HUES64 (cell line): Measurements from ENCODE around the gene IL1RAPL1.

Source experiments
- H3K27ac ChIP-seq: 2 replicates; pipeline ENCODE4 v1.7.0; 2013; ENCODE audit warnings: low read depth, low read length, inconsistent platforms
- H3K27me3 ChIP-seq: 2 replicates; pipeline ENCODE4 v1.6.1; 2013; ENCODE audit warnings: mild to moderate bottlenecking, low read length; ENCODE audit not compliant: insufficient read depth
- H3K36me3 ChIP-seq: 2 replicates; pipeline ENCODE4 v1.6.1; 2013; ENCODE audit warnings: mild to moderate bottlenecking, low read length; ENCODE audit not compliant: insufficient read depth
- H3K4me1 ChIP-seq: 2 replicates; pipeline ENCODE4 v1.6.1; 2013; ENCODE audit warnings: mild to moderate bottlenecking, low read length, moderate library complexity; ENCODE audit not compliant: insufficient read depth
- H3K4me3 ChIP-seq: 2 replicates; pipeline ENCODE4 v1.5.1; 2013; ENCODE audit warnings: mild to moderate bottlenecking, low read length, moderate library complexity
- H3K9ac ChIP-seq: 2 replicates; pipeline ENCODE4 v1.6.1; 2013; ENCODE audit warnings: mild to moderate bottlenecking, low read depth, low read length
- H3K9me3 ChIP-seq: 2 replicates; pipeline ENCODE4 v1.6.1; 2013; ENCODE audit warnings: low read depth, low read length; ENCODE audit not compliant: insufficient read depth
- WGBS: fragments of 150-250, 120-280 bp; methylation state at CpG from one replicate; pipeline ENCODE4 v1.1.7; 2013; ENCODE audit warnings: missing lambda C conversion rate; 5-methylcytosine and 5-hydroxymethylcytosine counted together

IL1RAPL1 gene

GRCh38 chrX:28876408-28876807, 289.2 kb downstream of the IL1RAPL1 start:
- no peaks in the 10 kb centered on the region for H3K27me3 ChIP-seq
- H3K4me1 ChIP-seq, result peaks cover 5% of the 10 kb centered on the region; the same call in 1 of the 2 replicates
- H3K4me3 ChIP-seq, result no peak overlapping the region
- no peak overlapping the region for H3K27ac ChIP-seq
- H3K9me3 ChIP-seq, result no peaks in the 10 kb centered on the region
- 69% methylated on average over 1 of the region's 1 CpG for WGBS
- no peak overlapping the region for H3K9ac ChIP-seq
- H3K36me3 ChIP-seq, result no peaks in the 10 kb centered on the region

- H3K9ac ChIP-seq, result no peak overlapping the region
- H3K27ac ChIP-seq, result no peak overlapping the region
- WGBS, result no CpG with 5 or more reads among the region's 2 CpGs
- no peaks in the 10 kb centered on the region for H3K9me3 ChIP-seq
- H3K4me3 ChIP-seq, result no peak overlapping the region
- H3K36me3 ChIP-seq, result no peaks in the 10 kb centered on the region
- H3K4me1 ChIP-seq, result peaks cover 5% of the 10 kb centered on the region; the same call in 1 of the 2 replicates
- H3K27me3 ChIP-seq, result no peaks in the 10 kb centered on the region
Measured at GRCh38 chrX:28876901-28877300, 289.7 kb downstream of the IL1RAPL1 start.

- Histone ChIP-seq H3K4me1 (peaks cover 5% of the 10 kb centered on the region; the same call in 1 of the 2 replicates), H3K27ac (no peak overlapping the region; the same call in 1 of the 2 replicates), H3K9me3 (no peaks in the 10 kb centered on the region), H3K4me3 (no peak overlapping the region), H3K36me3 (no peaks in the 10 kb centered on the region), H3K27me3 (no peaks in the 10 kb centered on the region), H3K9ac (no peak overlapping the region)
Measured at GRCh38 chrX:28880136-28880535, 292.9 kb downstream of the IL1RAPL1 start.

GRCh38 chrX:28884823-28885222, 297.6 kb downstream of the IL1RAPL1 start:
- Histone ChIP-seq H3K4me1 (peaks cover 4% of the 10 kb centered on the region; the same call in 1 of the 2 replicates), H3K9me3 (no peaks in the 10 kb centered on the region), H3K27me3 (no peaks in the 10 kb centered on the region), H3K9ac (no peak overlapping the region), H3K4me3 (no peak overlapping the region), H3K27ac (no peak overlapping the region), H3K36me3 (no peaks in the 10 kb centered on the region)
- no CpG with 5 or more reads among the region's 1 CpG for whole genome bisulfite sequencing

- Histone ChIP-seq H3K4me3 (no peak overlapping the region), H3K27me3 (no peaks in the 10 kb centered on the region), H3K9me3 (no peaks in the 10 kb centered on the region), H3K27ac (no peak overlapping the region), H3K36me3 (no peaks in the 10 kb centered on the region), H3K9ac (no peak overlapping the region), H3K4me1 (no peaks in the 10 kb centered on the region)
- no CpG with 5 or more reads among the region's 1 CpG for WGBS
Measured at GRCh38 chrX:28888416-28888815, 301.2 kb downstream of the IL1RAPL1 start.

GRCh38 chrX:28889591-28890090, 302.4 kb downstream of the IL1RAPL1 start:
- H3K9ac ChIP-seq, result no peak overlapping the region
- no peak overlapping the region for H3K27ac ChIP-seq
- H3K4me3 ChIP-seq, result no peak overlapping the region
- H3K36me3 ChIP-seq, result no peaks in the 10 kb centered on the region
- WGBS, result 80% methylated on average over 6 of the region's 8 CpGs
- H3K27me3 ChIP-seq, result no peaks in the 10 kb centered on the region
- H3K4me1 ChIP-seq, result no peaks in the 10 kb centered on the region
- no peaks in the 10 kb centered on the region for H3K9me3 ChIP-seq

GRCh38 chrX:28901637-28902036, 314.4 kb downstream of the IL1RAPL1 start:
- H3K4me1 ChIP-seq, result 0 out of 2 replicates have a peak, but pooled peaks cover 4% of the 10 kb centered on the region
- WGBS, result 94% methylated on average over 3 of the region's 3 CpGs

GRCh38 chrX:28910487-28910886, 323.2 kb downstream of the IL1RAPL1 start:
- Histone ChIP-seq H3K4me1 (no peaks in the 10 kb centered on the region), H3K9me3 (no peaks in the 10 kb centered on the region), H3K9ac (no peak overlapping the region), H3K36me3 (no peaks in the 10 kb centered on the region), H3K4me3 (no peak overlapping the region), H3K27ac (no peak overlapping the region), H3K27me3 (no peaks in the 10 kb centered on the region)
- 100% methylated on average over 1 of the region's 2 CpGs for WGBS

More at GRCh38 chrX:28901637-28902036, 314.4 kb downstream of the IL1RAPL1 start:
- Histone ChIP-seq H3K9ac (no peak overlapping the region), H3K27ac (no peak overlapping the region), H3K27me3 (no peaks in the 10 kb centered on the region), H3K4me3 (no peak overlapping the region), H3K36me3 (no peaks in the 10 kb centered on the region), H3K9me3 (no peaks in the 10 kb centered on the region)

- 54% methylated on average over 4 of the region's 5 CpGs for WGBS
- Histone ChIP-seq H3K4me3 (no peak overlapping the region), H3K27ac (no peak overlapping the region)
Measured at GRCh38 chrX:28920153-28920943, 333.1 kb downstream of the IL1RAPL1 start.

GRCh38 chrX:28922106-28922505, 334.9 kb downstream of the IL1RAPL1 start:
- Histone ChIP-seq H3K27me3 (no peaks in the 10 kb centered on the region), H3K4me3 (no peak overlapping the region), H3K4me1 (peaks cover 15% of the 10 kb centered on the region), H3K36me3 (no peaks in the 10 kb centered on the region), H3K27ac (no peak overlapping the region), H3K9ac (no peak overlapping the region), H3K9me3 (no peaks in the 10 kb centered on the region)
- 100% methylated on average over 1 of the region's 2 CpGs for WGBS

More at GRCh38 chrX:28920153-28920943, 333.1 kb downstream of the IL1RAPL1 start:
- Histone ChIP-seq H3K27me3 (no peaks in the 10 kb centered on the region), H3K9me3 (no peaks in the 10 kb centered on the region), H3K9ac (no peak overlapping the region), H3K36me3 (no peaks in the 10 kb centered on the region), H3K4me1 (peaks cover 21% of the 10 kb centered on the region)

- H3K27me3 ChIP-seq, result no peaks in the 10 kb centered on the region
- 95% methylated on average over 2 of the region's 3 CpGs for WGBS
- H3K9ac ChIP-seq, result no peak overlapping the region
- H3K4me3 ChIP-seq, result no peak overlapping the region
- H3K36me3 ChIP-seq, result no peaks in the 10 kb centered on the region
- H3K27ac ChIP-seq, result no peak overlapping the region
- no peaks in the 10 kb centered on the region for H3K4me1 ChIP-seq
- no peaks in the 10 kb centered on the region for H3K9me3 ChIP-seq
Measured at GRCh38 chrX:28946846-28947245, 359.6 kb downstream of the IL1RAPL1 start.
